Type B pancreatic cell (in vitro differentiated cells): ENCODE measurements around the gene TDRD1. TPM values are rescaled to one million over a fixed set of nuclear protein-coding genes. Genes with fewer than 3 reads are reported as not detected.
"Not testable (repeated sequence)": the region's sequence is repeated elsewhere in the genome, so short reads cannot be mapped to it uniquely, and the experiment has no call there.

Experiments
- DNase-seq: peaks from one replicate; pipeline ENCODE4 v3.0.0; 2021; ENCODE audit warnings: mixed read lengths; ENCODE audit not compliant: unreplicated experiment; ENCODE audit errors: extremely low spot score
- H3K27ac Mint-ChIP-seq: 2 replicates; pipeline ENCODE4 v1.8.0; 2021; ENCODE audit warnings: mild to moderate bottlenecking, mixed read lengths
- H3K27me3 Mint-ChIP-seq: 2 replicates; pipeline ENCODE4 v1.8.0; 2021; ENCODE audit warnings: mixed read lengths
- H3K36me3 Mint-ChIP-seq: 2 replicates; pipeline ENCODE4 v1.8.0; 2021; ENCODE audit warnings: mixed read lengths
- H3K4me1 Mint-ChIP-seq: one replicate; pipeline ENCODE4 v1.8.0; 2021; ENCODE audit warnings: mixed read lengths; ENCODE audit not compliant: unreplicated experiment
- H3K4me3 Mint-ChIP-seq: 2 replicates; pipeline ENCODE4 v1.8.0; 2021; ENCODE audit warnings: mild to moderate bottlenecking, mixed read lengths
- H3K9me3 Mint-ChIP-seq: 2 replicates; pipeline ENCODE4 v1.8.0; 2021; ENCODE audit warnings: mixed read lengths
- CTCF ChIP-seq: fragments of 200-600 bp; sonication (generic); conservative IDR thresholded peaks from 2 replicates; pipeline ENCODE4 v1.5.0; 2021; ENCODE audit warnings: antibody characterized with exemption, mild to moderate bottlenecking
- total RNA-seq: library from RNA; stranded (reverse); gene quantifications from 2 replicates; pipeline ENCODE4 v1.2.1, GENCODE V29; 2021; ENCODE audit warnings: low replicate concordance

The TDRD1 gene
- total RNA-seq, 1 donor from 2014 or later, result not detected

DNA sequence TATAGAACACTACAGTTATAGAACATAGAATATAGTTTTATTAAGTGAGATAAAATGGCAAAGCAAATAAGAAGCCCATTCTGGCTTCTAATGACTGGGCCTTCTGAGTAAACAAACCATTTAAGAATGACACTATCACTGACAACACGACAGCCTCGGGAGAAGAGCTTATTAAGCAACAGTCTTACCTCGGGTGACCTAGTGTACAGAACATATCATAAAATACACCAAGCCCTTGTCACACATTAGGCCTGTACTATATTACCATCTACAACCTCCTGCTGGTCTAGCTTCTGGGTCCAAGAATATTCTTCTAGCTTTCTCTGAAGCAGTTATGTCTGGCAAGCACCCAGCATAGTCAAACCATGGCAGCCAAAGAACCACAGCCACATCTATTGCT lies 37.1 kb upstream of the TDRD1 start:
- DNase-seq, result no peak
- H3K36me3 Mint-ChIP-seq, result peaks cover 22% of the 10 kb centered on the region
- H3K4me3 Mint-ChIP-seq, result no peak overlapping the region
- H3K27me3 Mint-ChIP-seq, result no peaks in the 10 kb centered on the region
- TF ChIP-seq CTCF, result no peak
- H3K4me1 Mint-ChIP-seq, result no peaks in the 10 kb centered on the region
- no peaks in the 10 kb centered on the region for H3K9me3 Mint-ChIP-seq
- peak overlapping the region; percentile 19 for H3K27ac Mint-ChIP-seq

- Mint-ChIP-seq H3K27me3 (no peaks in the 10 kb centered on the region), H3K4me3 (no peak overlapping the region), H3K9me3 (no peaks in the 10 kb centered on the region), H3K36me3 (peaks cover 25% of the 10 kb centered on the region), H3K4me1 (no peaks in the 10 kb centered on the region), H3K27ac (no peak overlapping the region)
- DNase-seq, result no peak
- TF ChIP-seq CTCF, result no peak
Observed at GRCh38 chr10:114143160-114143559, 36.0 kb upstream of the TDRD1 start.

- not testable (repeated sequence) for H3K27ac Mint-ChIP-seq, H3K4me3 Mint-ChIP-seq, DNase-seq, H3K27me3 Mint-ChIP-seq, H3K4me1 Mint-ChIP-seq, H3K9me3 Mint-ChIP-seq
- peaks cover 37% of the 10 kb centered on the region for H3K36me3 Mint-ChIP-seq
Observed at GRCh38 chr10:114149476-114149875, 29.7 kb upstream of the TDRD1 start.

DNA sequence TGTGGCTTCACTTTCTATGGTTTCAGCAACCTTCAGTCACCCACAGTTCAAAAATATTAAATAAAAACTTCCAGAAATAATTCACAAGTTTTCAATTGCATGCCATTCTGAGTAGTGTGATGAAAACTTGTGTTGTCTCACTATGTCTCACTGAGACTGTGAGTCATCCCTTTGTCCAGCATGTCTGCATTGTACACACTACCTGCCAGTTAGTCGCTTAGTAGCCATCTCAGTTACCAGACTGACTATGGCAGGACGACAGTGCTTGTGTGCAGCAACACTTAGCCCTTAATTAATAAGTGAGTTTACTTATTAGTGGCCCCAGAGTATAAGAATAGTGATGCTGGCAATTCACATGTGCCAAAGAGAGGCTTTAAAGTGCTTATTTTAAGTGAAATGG lies 27.7 kb upstream of the TDRD1 start:
- Mint-ChIP-seq H3K36me3 (peaks cover 38% of the 10 kb centered on the region), H3K9me3 (no peaks in the 10 kb centered on the region), H3K4me1 (no peaks in the 10 kb centered on the region), H3K27ac (no peak overlapping the region), H3K27me3 (no peaks in the 10 kb centered on the region), H3K4me3 (no peak overlapping the region)
- no peak for TF ChIP-seq CTCF
- DNase-seq, result no peak

- no peaks in the 10 kb centered on the region for H3K9me3 Mint-ChIP-seq
- H3K36me3 Mint-ChIP-seq, result peaks cover 40% of the 10 kb centered on the region
- H3K4me3 Mint-ChIP-seq, result no peak overlapping the region
- no peaks in the 10 kb centered on the region for H3K4me1 Mint-ChIP-seq
- TF ChIP-seq CTCF, result no peak
- no peaks in the 10 kb centered on the region for H3K27me3 Mint-ChIP-seq
- H3K27ac Mint-ChIP-seq, result no peak overlapping the region
- no peak for DNase-seq
Observed at GRCh38 chr10:114151892-114152291, 27.3 kb upstream of the TDRD1 start.

DNA sequence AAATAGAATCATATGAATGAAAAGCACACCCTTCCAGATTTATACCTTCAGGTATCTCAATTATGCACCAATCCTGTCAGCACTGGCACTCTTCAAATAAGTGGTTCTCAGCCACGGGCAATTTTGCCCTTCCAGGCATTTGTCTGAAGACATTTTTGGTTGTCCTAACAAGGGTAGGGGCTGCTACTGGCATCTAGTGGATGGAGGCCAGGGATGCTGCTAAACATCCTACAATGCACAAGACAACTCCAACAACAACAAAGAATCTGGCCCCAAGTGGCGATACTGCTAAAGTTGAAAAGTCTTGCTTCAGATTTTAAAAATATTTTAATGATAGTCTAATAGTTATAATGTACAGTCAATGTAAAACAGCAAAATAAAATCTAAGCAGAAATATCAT lies 21.2 kb upstream of the TDRD1 start:
- H3K4me1 Mint-ChIP-seq, result no peaks in the 10 kb centered on the region
- no peaks in the 10 kb centered on the region for H3K27me3 Mint-ChIP-seq
- H3K4me3 Mint-ChIP-seq, result no peak overlapping the region
- H3K36me3 Mint-ChIP-seq, result peaks cover 37% of the 10 kb centered on the region
- no peak for DNase-seq
- no peaks in the 10 kb centered on the region for H3K9me3 Mint-ChIP-seq
- TF ChIP-seq CTCF, result no peak
- H3K27ac Mint-ChIP-seq, result no peak overlapping the region
